ENCODE data around the gene MYO3B.

DNA sequence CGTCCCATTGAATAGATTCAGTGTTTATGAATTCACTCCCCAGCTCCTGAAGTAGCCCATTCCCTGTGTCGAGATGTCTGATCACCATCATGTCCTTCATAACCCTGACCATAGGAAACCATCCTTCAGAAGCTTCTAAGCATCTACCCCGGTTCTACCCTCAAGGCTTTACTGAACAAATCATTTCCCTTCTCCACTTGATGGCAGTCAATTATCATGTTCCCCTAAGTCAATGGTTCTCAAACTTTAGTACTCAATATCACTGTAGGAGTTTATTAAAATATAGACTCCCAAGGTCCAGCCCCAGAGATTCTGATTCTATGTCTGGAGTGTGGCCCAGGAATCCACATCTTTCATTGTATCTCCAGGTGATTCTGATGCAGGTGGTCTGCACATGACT lies 308.8 kb downstream of the MYO3B start:
- TF ChIP-seq TAF1 (IDR thresholded peaks at IDR 0.05; ENCODE audit: borderline replicate concordance, insufficient read depth, low read length) = no peak
- TF ChIP-seq POLR2AphosphoS5 (IDR thresholded peaks at IDR 0.05; ENCODE audit: low read depth, low read length) = no peak
- TF ChIP-seq, protein P1, sequence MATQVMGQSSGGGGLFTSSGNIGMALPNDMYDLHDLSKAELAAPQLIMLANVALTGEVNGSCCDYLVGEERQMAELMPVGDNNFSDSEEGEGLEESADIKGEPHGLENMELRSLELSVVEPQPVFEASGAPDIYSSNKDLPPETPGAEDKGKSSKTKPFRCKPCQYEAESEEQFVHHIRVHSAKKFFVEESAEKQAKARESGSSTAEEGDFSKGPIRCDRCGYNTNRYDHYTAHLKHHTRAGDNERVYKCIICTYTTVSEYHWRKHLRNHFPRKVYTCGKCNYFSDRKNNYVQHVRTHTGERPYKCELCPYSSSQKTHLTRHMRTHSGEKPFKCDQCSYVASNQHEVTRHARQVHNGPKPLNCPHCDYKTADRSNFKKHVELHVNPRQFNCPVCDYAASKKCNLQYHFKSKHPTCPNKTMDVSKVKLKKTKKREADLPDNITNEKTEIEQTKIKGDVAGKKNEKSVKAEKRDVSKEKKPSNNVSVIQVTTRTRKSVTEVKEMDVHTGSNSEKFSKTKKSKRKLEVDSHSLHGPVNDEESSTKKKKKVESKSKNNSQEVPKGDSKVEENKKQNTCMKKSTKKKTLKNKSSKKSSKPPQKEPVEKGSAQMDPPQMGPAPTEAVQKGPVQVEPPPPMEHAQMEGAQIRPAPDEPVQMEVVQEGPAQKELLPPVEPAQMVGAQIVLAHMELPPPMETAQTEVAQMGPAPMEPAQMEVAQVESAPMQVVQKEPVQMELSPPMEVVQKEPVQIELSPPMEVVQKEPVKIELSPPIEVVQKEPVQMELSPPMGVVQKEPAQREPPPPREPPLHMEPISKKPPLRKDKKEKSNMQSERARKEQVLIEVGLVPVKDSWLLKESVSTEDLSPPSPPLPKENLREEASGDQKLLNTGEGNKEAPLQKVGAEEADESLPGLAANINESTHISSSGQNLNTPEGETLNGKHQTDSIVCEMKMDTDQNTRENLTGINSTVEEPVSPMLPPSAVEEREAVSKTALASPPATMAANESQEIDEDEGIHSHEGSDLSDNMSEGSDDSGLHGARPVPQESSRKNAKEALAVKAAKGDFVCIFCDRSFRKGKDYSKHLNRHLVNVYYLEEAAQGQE (IDR thresholded peaks at IDR 0.05; ENCODE audit: insufficient read depth in 1 of 2, low read depth in 2 of 2, low read length in 2 of 2) = no peak
